Measurements from ENCODE around the gene ZBTB33. TPM values are rescaled to one million over a fixed set of nuclear protein-coding genes. Genes with fewer than 3 reads are reported as not detected.

The ZBTB33 gene, protein sequence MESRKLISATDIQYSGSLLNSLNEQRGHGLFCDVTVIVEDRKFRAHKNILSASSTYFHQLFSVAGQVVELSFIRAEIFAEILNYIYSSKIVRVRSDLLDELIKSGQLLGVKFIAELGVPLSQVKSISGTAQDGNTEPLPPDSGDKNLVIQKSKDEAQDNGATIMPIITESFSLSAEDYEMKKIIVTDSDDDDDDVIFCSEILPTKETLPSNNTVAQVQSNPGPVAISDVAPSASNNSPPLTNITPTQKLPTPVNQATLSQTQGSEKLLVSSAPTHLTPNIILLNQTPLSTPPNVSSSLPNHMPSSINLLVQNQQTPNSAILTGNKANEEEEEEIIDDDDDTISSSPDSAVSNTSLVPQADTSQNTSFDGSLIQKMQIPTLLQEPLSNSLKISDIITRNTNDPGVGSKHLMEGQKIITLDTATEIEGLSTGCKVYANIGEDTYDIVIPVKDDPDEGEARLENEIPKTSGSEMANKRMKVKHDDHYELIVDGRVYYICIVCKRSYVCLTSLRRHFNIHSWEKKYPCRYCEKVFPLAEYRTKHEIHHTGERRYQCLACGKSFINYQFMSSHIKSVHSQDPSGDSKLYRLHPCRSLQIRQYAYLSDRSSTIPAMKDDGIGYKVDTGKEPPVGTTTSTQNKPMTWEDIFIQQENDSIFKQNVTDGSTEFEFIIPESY
- total RNA-seq, result 10 to 100 TPM; 19.0 to 21.1 TPM

DNA sequence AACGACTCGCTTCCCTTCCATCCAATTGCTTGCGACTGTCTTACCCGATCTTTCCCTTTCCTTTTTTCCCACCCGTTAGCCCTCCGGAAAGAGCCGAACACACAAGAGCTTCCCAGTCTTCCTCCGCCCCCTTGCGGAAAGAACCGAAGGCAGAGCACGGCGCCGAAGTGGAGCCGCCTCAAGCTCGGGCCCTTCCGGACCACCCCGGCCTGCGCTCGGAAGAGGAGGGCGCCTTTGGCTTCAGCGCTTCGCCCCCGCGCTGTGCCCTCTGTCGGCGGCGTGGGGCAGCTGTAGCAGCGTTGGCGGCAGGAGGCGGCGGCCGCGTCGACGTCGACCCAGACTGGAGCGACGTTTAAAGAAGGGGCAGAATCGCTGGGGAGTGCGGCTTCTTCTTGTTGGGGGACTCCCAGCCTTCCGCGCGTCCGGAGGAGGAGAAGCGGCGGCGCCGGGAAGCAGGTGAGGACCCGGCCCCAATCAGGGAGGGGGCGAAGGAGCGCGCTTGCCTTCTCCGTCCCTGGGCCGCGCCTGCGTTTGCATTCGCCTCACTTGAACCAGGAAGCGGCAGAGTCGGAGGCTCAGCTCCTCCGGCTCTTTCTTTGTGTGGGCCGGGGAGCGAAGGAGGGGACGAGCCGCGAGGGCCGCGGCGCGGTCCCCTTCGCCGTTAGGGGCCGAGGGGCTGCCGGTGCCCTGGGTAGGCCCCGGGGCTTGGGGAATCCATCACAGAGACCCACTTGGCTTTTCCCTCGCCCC lies at the start of gene ZBTB33:
Gene ZBTB33 (plus strand): TSS at position 291 of the 750 bp plus-strand sequence. CDS start 2,604 bp downstream, outside the sequence.
- H3K4me1 Mint-ChIP-seq, result peaks cover 14% of the 10 kb centered on the region
- peaks cover 14% of the 10 kb centered on the region for H3K36me3 Mint-ChIP-seq
- peak; percentile 83 for DNase-seq
- peaks cover 2% of the 10 kb centered on the region for H3K27me3 Mint-ChIP-seq
- H3K9me3 Mint-ChIP-seq, result no peaks in the 10 kb centered on the region
- POLR2A ChIA-PET, result interaction anchor here (0.5 to 1.9 kb wide), 7 partner anchors 10 to 459 kb away, joined by 3 to 6 read pairs (median 3); partner anchors contain the start of gene RPL39
- peak; percentile 100 for ATAC-seq (ENCODE audit: low read depth)
- peak within 1 kb of the TSS; percentile 86 for H3K4me3 Mint-ChIP-seq
- H3K27ac Mint-ChIP-seq, result peak within 1 kb of the TSS; percentile 97

DNA sequence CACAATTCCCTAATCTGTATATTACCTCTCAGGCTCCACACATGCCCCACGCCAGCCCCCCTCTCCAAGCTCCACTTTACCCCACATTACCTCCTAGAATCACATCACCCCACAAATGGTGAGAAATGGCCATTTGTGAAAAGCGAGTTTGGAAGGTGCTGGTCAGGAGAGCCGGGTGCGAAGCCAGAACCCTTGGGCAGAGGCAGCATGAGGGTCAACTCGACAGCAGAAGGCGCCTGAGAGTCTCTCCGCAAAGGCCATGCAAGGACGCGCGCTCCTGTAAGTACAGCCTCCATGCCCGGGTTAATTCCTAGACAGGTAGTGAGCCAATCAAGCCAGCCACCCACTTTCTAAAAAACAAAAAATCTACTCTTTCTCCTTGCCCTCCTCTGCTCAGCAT lies 49.8 kb upstream of the ZBTB33 start:
- Mint-ChIP-seq H3K27me3 (no peaks in the 10 kb centered on the region), H3K36me3 (no peaks in the 10 kb centered on the region), H3K4me3 (no peak overlapping the region), H3K27ac (no peak overlapping the region), H3K4me1 (peaks cover 8% of the 10 kb centered on the region), H3K9me3 (no peaks in the 10 kb centered on the region)
- no peak for ATAC-seq (ENCODE audit: low read depth)
- POLR2A ChIA-PET, result no interaction called here
- DNase-seq, result no peak

DNA sequence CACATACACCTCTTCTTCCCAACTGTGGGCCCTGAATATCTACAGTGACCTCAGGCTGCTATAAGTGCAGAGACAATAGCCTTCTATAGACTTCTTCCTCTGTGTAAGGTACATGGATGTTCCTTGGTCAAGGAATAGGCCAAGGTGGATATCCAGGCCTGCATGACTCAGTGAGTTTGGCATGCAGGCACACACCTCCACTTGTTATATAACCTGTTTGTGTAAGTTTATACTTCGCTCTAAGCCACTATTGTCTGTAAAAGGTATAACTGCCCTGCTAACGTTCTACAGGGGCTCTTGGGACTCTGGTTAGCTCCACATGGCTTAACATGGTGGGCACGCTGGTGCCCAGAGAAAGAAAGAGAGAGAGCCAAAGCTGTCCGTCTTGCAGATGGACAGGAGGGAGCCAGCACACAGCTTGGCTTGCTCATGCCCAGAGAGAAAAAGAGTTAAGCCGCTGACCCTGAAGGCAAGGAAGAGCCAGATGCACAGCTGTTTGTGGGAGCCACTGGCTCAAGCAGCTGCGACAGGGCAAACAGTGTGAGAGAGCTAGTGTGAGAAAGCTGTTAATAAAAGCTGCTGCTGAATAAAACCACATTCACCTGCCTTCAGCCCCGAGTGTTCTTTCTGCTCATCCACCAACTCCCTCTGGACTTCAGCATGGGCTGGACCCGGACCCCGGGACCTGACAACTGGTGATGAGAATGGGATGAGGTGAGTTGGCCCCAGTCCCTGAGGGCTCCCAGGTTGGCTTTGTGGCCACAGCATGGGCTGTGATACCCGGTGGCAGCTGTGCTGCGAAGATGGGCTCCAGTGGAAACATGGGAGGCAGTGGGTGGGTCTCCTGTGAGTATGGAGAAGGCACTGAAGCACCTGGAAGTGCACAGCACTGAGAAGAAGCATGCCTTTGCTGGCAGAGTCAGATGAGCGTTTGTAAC lies 44.5 kb upstream of the ZBTB33 start:
- Mint-ChIP-seq H3K27ac (no peak overlapping the region), H3K27me3 (no peaks in the 10 kb centered on the region), H3K9me3 (no peaks in the 10 kb centered on the region), H3K4me1 (no peaks in the 10 kb centered on the region), H3K36me3 (no peaks in the 10 kb centered on the region), H3K4me3 (no peak overlapping the region)
- DNase-seq (no peak), ATAC-seq (ENCODE audit: low read depth) (no peak)
- POLR2A ChIA-PET, result no interaction called here

DNA sequence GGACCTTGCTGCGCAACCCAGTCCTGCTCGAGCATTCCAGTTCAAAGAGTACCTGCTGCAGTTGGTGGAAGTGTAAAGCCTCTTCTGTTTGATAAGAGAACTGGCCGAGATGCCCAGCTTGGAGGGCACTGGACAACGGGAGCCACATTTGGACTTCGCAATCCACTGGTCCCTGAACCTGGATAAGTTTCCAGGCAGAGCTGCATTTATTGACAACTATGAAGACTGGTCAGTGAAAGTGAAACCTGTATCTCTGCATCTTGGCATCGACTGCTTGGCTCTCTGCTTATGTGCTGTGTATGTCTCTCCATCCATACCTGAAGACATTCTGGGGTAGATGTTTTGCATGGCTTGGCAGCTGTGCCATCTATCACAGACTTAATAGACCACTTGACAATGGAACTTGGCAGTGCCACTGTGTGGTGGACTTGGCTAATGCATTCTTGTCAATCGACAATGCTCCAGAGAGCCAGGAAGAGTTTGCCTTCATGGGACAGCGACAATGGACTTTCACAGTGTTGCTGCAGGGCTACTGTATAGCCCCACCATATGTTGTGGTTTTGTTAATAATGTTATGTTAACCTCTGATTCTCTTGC lies 43.5 kb upstream of the ZBTB33 start:
- Mint-ChIP-seq H3K36me3 (no peaks in the 10 kb centered on the region), H3K27ac (no peak overlapping the region), H3K4me1 (no peaks in the 10 kb centered on the region), H3K27me3 (no peaks in the 10 kb centered on the region), H3K4me3 (no peak overlapping the region), H3K9me3 (no peaks in the 10 kb centered on the region)
- POLR2A ChIA-PET, result no interaction called here
- ATAC-seq (ENCODE audit: low read depth) (no peak), DNase-seq (no peak)

DNA sequence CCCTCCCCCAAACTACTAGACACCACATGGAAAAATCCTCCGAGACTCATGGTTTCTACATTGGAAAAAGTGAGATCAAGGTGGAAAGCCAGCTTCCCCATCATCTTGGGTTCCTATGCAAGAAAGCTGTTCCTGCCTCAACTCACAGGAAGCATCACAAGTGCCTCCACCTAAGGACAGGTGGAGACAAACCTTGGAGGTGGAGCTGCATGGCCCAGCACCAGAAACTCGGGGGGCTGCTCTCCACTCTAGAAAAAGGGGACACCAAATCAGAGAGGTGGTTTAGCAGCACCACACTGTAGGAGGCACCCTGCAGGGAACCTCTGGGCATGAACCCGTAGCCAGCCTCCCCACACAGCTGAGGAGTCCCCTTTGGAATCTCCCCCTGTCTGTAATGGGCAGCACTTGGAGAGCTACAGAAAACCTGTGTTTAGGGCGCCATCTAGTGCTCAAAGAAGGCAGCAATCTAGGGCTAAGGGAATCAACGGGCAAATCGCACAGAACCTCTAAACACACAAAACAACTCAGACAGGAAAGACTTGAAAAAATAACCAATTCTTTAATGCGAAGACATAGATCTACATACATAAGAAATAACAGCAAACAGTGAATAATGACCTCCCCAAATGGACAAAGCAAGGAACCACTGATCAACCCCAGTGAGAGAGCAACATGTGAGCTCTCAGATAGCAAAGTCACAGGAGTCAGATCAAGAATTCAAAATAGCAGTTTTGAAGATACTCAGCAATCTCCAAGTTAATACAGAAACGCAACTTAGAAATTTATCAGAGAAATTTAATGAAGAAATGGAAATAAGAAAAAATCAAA lies 37.0 kb upstream of the ZBTB33 start:
- DNase-seq (peak; percentile 27), ATAC-seq (ENCODE audit: low read depth) (no peak)
- POLR2A ChIA-PET, result no interaction called here
- no peak overlapping the region for H3K4me3 Mint-ChIP-seq
- no peaks in the 10 kb centered on the region for H3K9me3 Mint-ChIP-seq
- H3K27me3 Mint-ChIP-seq, result peaks cover 4% of the 10 kb centered on the region
- peaks cover 3% of the 10 kb centered on the region for H3K4me1 Mint-ChIP-seq
- H3K36me3 Mint-ChIP-seq, result no peaks in the 10 kb centered on the region
- H3K27ac Mint-ChIP-seq, result no peak overlapping the region

DNA sequence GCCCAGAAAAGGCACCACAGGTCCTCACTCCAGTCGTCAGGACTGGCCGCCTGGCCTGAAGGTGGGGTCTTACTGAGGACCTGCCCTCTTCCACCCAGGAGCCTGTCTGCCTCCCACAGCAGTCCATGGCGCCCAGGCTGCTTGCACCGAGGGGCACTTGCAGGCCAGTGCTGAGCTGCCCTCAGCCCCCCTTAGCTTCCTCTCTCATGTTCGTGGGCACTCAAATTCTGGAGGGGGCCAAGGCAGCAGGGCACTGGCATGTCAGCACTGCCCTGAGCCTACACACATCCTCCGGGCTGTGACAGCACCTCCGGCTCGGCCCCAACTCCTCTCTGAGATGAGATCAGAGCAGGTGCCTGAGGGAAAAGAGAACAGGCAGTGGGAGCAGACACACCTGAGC lies 27.2 kb upstream of the ZBTB33 start:
- H3K36me3 Mint-ChIP-seq, result no peaks in the 10 kb centered on the region
- H3K27me3 Mint-ChIP-seq, result no peaks in the 10 kb centered on the region
- no peaks in the 10 kb centered on the region for H3K9me3 Mint-ChIP-seq
- no peak for ATAC-seq (ENCODE audit: low read depth)
- no peaks in the 10 kb centered on the region for H3K4me1 Mint-ChIP-seq
- POLR2A ChIA-PET, result no interaction called here
- no peak overlapping the region for H3K4me3 Mint-ChIP-seq
- DNase-seq, result no peak
- H3K27ac Mint-ChIP-seq, result no peak overlapping the region

DNA sequence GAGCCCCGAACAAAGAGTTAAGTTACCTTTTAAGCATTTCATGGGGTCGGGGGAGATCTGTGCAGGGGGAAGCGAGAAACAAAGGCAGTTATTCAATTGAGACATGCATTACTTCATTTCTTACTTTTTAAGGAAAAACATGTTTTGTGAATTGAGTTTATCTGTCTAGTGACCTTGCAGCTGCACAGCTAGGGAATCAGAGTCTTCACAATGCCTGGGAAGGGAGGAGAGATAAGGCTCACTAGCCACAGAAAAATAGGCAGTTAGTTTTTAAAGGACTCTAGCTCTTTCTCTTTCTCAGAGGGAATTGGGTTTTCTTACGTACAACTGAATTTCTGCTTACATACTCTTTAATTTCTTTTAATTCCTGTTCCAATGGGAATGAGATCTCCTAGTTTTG lies 26.2 kb upstream of the ZBTB33 start:
- no peaks in the 10 kb centered on the region for H3K27me3 Mint-ChIP-seq
- no peak overlapping the region for H3K27ac Mint-ChIP-seq
- ATAC-seq (ENCODE audit: low read depth), result no peak
- no peaks in the 10 kb centered on the region for H3K9me3 Mint-ChIP-seq
- POLR2A ChIA-PET, result no interaction called here
- no peak overlapping the region for H3K4me3 Mint-ChIP-seq
- no peaks in the 10 kb centered on the region for H3K36me3 Mint-ChIP-seq
- DNase-seq, result no peak
- no peaks in the 10 kb centered on the region for H3K4me1 Mint-ChIP-seq

DNA sequence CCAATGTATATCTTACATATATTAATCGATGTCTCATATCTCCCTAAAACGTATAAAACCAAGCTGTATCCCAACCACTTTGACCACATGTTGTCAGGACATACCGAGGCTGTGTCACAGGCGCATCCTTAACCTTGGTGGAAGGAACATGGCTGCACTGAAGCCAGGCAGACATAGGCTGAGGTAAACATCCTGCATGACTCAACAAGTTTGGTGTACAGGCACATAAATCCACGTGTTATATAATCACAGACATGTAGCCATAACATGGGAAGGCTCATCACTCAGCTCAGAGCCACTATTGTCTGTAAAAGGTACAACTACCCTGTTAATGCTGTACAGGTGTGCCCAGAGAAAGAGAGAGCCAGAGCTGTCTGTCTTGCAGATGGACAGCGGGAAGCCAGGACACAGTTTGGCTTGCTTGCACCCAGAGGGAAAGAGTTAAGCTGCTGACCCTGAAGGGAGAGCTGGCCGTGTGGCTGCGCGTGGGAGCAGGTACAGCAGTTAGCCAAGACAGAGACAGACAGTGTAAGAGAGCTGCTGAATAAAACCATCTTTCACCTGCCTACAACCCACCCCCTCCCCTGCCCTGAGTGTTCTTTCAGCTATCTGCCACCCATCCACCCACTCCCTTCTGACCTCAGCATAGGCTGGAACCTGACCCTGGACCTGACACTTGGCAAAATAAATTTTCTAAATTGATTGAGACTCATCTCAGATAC lies 22.3 kb upstream of the ZBTB33 start:
- no peaks in the 10 kb centered on the region for H3K27me3 Mint-ChIP-seq
- peaks cover 2% of the 10 kb centered on the region for H3K9me3 Mint-ChIP-seq
- H3K36me3 Mint-ChIP-seq, result peaks cover 4% of the 10 kb centered on the region
- DNase-seq, result no peak
- H3K4me3 Mint-ChIP-seq, result no peak overlapping the region
- H3K4me1 Mint-ChIP-seq, result peaks cover 1% of the 10 kb centered on the region
- no peak overlapping the region for H3K27ac Mint-ChIP-seq
- no peak for ATAC-seq (ENCODE audit: low read depth)
- POLR2A ChIA-PET, result no interaction called here

DNA sequence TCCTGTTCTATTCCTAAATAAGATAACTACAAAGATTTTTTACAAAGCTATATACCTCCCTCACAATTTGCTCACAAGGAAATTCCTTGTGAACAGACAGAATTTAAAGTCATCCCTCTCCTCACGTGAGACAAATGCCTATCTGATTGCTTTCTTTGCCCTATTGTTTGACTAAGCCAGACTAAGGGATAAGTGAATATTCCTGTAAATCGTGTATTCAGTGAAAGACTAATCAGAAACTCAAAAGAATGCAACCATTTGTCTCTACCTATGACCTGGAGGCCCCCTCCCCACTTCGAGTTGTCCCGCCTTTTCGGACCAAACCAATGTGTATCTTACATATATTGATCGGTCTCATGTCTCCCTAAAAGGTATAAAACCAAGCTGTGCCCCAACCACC lies 15.3 kb upstream of the ZBTB33 start:
- H3K36me3 Mint-ChIP-seq, result peaks cover 10% of the 10 kb centered on the region
- DNase-seq, result no peak
- peaks cover 2% of the 10 kb centered on the region for H3K9me3 Mint-ChIP-seq
- no peak overlapping the region for H3K4me3 Mint-ChIP-seq
- no peaks in the 10 kb centered on the region for H3K4me1 Mint-ChIP-seq
- ATAC-seq (ENCODE audit: low read depth), result no peak
- no peaks in the 10 kb centered on the region for H3K27me3 Mint-ChIP-seq
- POLR2A ChIA-PET, result no interaction called here
- H3K27ac Mint-ChIP-seq, result no peak overlapping the region

DNA sequence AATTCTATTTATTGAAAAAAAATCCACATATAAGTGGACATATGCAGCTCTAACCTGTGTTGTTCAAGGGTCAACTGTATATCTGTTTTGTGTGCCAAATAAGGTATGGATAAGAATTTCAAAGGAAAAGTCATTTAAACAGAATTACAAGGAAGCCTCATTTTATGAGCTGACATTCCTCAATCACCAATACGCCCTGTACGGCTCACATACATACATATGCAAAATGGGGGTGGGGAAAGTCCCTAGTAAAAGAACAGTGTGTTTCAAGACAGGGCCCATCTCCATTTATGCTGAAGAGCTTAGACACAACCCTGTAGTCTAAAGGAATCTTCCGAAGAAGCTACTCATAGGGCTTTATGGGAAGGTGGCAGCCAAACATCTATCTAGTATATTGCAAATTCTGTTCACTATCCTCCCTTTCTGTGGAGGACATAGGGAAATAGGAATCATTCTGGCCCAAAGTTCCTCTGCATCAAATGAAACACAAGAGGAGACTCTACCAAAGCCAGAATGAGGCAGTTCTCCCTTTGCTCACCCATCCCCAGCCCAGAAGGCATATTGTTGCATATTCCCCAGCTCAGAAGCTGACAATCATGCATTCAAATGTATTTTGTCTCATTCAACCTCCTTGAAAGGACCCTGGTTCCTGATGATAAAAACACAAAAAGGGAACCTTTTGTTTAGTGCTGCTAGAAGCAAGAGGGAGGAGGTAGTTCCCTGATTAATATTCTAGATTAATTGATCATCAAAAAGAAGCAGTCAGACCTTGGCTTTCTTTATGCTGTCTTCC lies 13.7 kb upstream of the ZBTB33 start:
- Mint-ChIP-seq H3K4me3 (no peak overlapping the region), H3K27me3 (no peaks in the 10 kb centered on the region), H3K36me3 (peaks cover 8% of the 10 kb centered on the region), H3K27ac (no peak overlapping the region), H3K4me1 (no peaks in the 10 kb centered on the region), H3K9me3 (peaks cover under 1% of the 10 kb centered on the region)
- ATAC-seq (ENCODE audit: low read depth) (no peak), DNase-seq (no peak)
- POLR2A ChIA-PET, result no interaction called here

DNA sequence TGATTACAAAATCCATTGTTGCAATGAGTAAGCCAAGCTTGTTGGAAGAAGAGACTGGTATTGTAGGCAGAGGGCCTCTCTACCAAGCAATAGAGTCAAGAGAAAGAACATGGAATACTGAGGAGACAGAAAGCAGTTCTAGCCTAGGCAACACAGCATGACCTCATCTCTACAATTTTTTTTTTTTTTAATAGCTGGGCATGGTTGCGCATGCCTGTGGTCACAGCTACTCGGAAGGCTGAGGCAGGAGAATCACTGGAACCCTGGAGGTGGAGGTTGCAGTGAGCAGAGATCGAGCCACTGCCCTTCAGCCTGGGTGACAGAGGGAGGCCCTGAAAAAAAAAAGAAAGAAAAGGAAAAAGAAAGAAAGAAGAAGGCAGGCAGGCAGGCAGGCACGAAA lies 11.7 kb upstream of the ZBTB33 start:
- H3K27ac Mint-ChIP-seq, result no peak overlapping the region
- no peak overlapping the region for H3K4me3 Mint-ChIP-seq
- POLR2A ChIA-PET, result no interaction called here

More for the DNA sequence above, 11.7 kb upstream of the ZBTB33 start:
- Mint-ChIP-seq H3K9me3 (no peaks in the 10 kb centered on the region), H3K4me1 (peaks cover 9% of the 10 kb centered on the region), H3K27me3 (no peaks in the 10 kb centered on the region), H3K36me3 (peaks cover 7% of the 10 kb centered on the region)
- DNase-seq (no peak), ATAC-seq (ENCODE audit: low read depth) (no peak)

Data from activated naive CD8-positive, alpha-beta T cell treated with anti-CD3 and anti-CD28 coated beads, Interleukin-2, amount 10 ng/mL, durations not matched to agents 7 days and 5 days (primary cell).